ENCODE measurements around the gene SLC7A14. TPM values are rescaled to one million over a fixed set of nuclear protein-coding genes. Genes with fewer than 3 reads are reported as not detected.
"Not testable (repeated sequence)": the region's sequence is repeated elsewhere in the genome, so short reads cannot be mapped to it uniquely, and the experiment has no call there.

The SLC7A14 gene
- polyA plus RNA-seq, 10 donors: 0.12 to 0.33 (median 0.17) TPM; not detected in 4

GRCh38 chr3:170594528-170594927 lies 8.7 kb upstream of the SLC7A14 start:
- no peak for DNase-seq

GRCh38 chr3:170593634-170594033 lies 7.8 kb upstream of the SLC7A14 start:
- no peak for DNase-seq

GRCh38 chr3:170589113-170589512 lies 3.2 kb upstream of the SLC7A14 start:
- DNase-seq: no peak

- DNase-seq: no peak
Measured at GRCh38 chr3:170585008-170585936, 603 bp downstream of the SLC7A14 start.

GRCh38 chr3:170584585-170585007 lies 1.3 kb downstream of the SLC7A14 start:
- peak; percentile 68 to 80 (median 75) for DNase-seq

- no peak for DNase-seq
Measured at GRCh38 chr3:170579646-170580045, 6.2 kb downstream of the SLC7A14 start.

- DNase-seq: peak in 1 of 3 donors; percentile 48
Measured at GRCh38 chr3:170572665-170573253, 13.1 kb downstream of the SLC7A14 start.

GRCh38 chr3:170567598-170567997 lies 18.3 kb downstream of the SLC7A14 start:
- DNase-seq: not testable (repeated sequence)

GRCh38 chr3:170566413-170566812 lies 19.5 kb downstream of the SLC7A14 start:
- DNase-seq: no peak

GRCh38 chr3:170565495-170565894 lies 20.4 kb downstream of the SLC7A14 start:
- no peak for DNase-seq

- no peak for DNase-seq
Measured at GRCh38 chr3:170564664-170565063, 21.2 kb downstream of the SLC7A14 start.

GRCh38 chr3:170563712-170564423 lies 22.0 kb downstream of the SLC7A14 start:
- DNase-seq: peak; percentile 4 to 43 (median 19)

GRCh38 chr3:170562080-170562479 lies 23.8 kb downstream of the SLC7A14 start:
- no peak for DNase-seq

- DNase-seq: no peak
Measured at GRCh38 chr3:170560717-170561382, 25.0 kb downstream of the SLC7A14 start.

GRCh38 chr3:170560296-170560695 lies 25.6 kb downstream of the SLC7A14 start:
- no peak for DNase-seq

- DNase-seq: no peak
Measured at GRCh38 chr3:170558427-170558826, 27.4 kb downstream of the SLC7A14 start.

- DNase-seq: no peak
Measured at GRCh38 chr3:170555329-170555728, 30.5 kb downstream of the SLC7A14 start.

GRCh38 chr3:170553788-170554757 lies 31.8 kb downstream of the SLC7A14 start:
- DNase-seq: no peak

- no peak for DNase-seq
Measured at GRCh38 chr3:170551252-170551651, 34.6 kb downstream of the SLC7A14 start.

- DNase-seq: no peak
Measured at GRCh38 chr3:170542704-170543103, 43.2 kb downstream of the SLC7A14 start.

GRCh38 chr3:170539897-170540296 lies 46.0 kb downstream of the SLC7A14 start:
- no peak for DNase-seq

All from muscle of back (tissue), 11 donors.